ENCODE results near the gene PDIA5.

PDIA5 gene

DNA sequence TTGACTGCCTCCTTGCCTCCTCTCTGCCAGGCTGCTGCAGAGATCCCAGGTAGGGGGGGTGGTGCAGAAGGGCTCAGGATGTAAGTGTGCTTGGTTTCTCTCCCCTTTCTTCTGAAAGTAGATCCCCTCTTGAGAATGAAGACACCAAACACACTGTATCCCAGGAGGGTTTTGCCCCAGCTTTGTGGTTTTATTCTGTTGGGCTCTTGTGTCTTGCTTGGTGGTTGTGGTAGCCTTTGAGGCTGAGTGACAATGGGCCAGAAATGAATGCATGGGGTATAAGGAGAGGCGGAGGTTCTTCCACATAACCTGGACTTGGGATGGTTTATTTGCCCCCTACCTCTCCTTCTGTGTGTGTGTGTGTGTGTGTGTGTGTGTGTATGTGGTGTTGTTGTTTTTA is 5.7 kb downstream of the PDIA5 start:
- DNase-seq, result no peak

DNA sequence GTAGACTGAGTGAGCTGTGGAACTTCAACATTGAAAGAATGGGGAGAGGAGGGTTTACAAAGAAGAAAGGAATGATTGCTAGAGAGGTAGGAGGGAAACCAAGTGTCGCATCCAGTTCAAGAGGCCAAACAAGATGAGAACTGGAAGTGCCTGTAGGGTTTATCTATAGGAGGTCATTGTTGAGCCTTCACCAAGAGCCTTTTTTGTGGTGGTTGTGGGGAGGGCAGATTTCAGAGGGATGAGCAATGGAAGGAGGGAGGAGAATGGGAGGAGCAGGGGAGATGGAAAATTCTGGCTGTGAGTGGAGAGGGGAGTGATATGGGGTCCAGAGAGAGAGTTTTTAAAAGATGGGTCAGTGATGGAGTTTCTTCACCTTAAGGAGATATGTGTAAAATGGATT is 8.5 kb downstream of the PDIA5 start:
- no peak for DNase-seq

- DNase-seq, result no peak
Observed at GRCh38 chr3:123076112-123076495, 9.3 kb downstream of the PDIA5 start.

DNA sequence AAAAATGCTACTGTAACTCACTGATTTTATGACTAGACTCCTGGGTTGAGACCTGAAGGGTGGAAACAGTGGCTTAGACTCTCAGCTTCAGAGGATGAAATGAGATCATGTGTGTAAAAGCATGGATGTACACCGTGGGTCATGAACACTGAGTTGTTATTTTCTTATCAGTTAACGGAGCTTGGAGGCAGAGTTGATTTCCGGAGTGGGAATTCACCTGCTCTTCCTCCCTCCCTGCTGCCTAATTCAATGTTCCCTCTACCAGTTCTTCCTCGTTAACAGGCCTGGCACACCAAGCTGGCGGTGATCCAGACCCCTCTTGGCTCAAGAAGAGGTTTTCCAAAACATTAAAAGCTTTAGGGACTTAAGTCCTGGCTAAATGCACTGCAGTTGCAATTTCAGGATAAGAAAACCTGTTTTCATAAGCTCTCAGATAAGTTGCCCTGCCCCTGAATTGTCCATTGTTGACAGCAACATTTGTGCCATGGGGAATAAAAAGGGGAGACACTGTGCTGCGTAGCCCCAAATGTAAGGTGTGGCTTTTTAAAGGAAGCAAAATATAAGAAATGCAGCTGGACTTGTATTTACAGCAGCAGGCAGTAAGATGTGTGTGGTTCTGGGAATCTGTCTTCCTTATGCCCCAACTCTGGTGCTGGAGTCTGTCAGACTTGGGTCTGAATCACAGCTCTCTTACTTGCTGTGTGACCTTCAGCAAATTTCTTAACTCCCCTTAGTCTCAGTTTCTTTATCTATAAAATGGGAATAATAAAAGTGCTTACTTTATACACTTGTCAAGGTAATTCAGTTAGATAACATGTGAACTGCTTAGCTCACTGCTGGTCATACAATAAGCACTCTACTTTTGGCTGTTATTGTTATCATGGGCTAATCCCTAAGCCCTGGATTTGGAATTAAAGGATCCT is 9.9 kb downstream of the PDIA5 start:
- DNase-seq, result no peak

DNA sequence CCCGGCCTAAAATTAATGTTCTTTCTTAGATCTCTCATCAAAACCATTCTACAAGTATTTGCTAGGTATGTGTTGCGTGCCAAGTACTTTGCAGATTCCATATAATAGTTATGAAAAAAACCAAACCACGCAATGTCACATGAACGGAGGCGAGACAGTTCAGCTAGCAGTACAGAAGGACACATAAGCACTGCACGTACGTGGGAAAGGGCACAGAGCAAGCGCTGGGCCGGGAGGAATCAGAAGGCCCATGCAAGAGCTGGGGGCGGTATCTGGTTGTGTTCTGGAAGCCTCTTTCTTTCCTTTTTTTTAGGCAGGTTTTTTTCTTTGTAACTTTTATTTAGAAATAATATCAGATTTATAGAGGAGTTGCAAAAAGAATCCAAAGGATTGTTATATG is 11.3 kb downstream of the PDIA5 start:
- no peak for DNase-seq

- DNase-seq, result no peak
Observed at GRCh38 chr3:123080864-123081562, 14.2 kb downstream of the PDIA5 start.

GRCh38 chr3:123081718-123082369 is 15.0 kb downstream of the PDIA5 start:
- no peak for DNase-seq

GRCh38 chr3:123082370-123083065 is 15.7 kb downstream of the PDIA5 start:
- DNase-seq, result no peak

GRCh38 chr3:123083383-123084124 is 16.7 kb downstream of the PDIA5 start:
- DNase-seq, result no peak

- DNase-seq, result no peak
Observed at GRCh38 chr3:123084192-123084591, 17.4 kb downstream of the PDIA5 start.

DNA sequence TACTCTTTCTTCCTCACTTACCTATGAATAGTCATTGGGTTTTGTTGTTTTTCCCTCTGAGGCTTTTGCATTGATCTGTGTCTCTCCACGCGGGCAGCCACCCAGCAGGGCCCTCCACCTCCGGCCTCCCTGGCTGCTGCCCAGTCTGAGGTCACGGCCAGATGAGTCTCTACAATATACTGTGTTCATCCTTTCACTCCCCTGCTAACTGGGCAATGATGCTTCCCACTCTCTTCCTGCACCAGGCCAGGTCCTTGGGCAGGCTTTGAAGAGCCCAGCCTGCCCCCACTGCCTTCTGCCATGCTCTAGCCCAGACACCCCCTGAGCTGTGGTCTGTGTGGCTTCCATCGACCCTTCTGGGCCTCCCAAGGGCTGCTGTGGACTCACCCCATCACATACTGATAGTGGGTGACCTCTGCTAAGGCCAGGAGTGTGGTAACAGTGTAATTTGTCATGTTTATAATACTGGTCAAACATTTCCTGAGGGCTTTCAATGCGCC is 18.0 kb downstream of the PDIA5 start:
- DNase-seq, result no peak

- no peak for DNase-seq
Observed at GRCh38 chr3:123085293-123085931, 18.6 kb downstream of the PDIA5 start.

DNA sequence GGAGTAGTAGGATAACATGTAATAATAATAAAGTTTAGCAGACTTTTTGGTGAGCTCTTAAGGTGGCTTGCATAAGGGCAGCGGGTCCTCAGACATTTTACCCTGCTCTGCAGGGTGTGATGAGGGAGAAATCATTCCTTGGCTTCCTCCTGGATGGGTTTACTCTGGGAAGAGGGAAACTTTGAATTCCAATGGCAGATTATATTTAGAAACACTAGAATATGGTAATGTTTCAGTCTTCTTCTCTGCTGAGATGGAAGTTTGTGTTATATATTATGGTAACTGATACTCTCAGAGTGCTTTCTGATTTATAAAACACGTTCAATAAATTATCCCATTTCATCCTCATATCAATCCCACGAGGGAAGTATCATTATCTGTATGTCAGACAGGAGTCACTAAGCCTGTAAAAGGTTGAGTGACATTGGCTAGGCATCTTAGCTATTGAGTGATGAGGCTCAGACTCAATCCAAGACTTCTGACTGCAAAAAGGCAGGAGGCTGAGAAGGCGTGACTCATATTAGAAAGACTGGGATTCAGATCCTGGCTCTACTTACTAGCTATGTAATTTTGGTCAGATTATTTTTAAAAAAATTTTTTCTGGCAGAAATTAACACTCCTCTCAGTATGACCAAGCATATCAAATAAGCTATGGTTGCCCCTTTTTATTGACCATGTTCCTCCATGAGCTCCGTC is 19.3 kb downstream of the PDIA5 start:
- DNase-seq, result no peak

GRCh38 chr3:123088387-123088786 is 21.6 kb downstream of the PDIA5 start:
- DNase-seq, result no peak

DNA sequence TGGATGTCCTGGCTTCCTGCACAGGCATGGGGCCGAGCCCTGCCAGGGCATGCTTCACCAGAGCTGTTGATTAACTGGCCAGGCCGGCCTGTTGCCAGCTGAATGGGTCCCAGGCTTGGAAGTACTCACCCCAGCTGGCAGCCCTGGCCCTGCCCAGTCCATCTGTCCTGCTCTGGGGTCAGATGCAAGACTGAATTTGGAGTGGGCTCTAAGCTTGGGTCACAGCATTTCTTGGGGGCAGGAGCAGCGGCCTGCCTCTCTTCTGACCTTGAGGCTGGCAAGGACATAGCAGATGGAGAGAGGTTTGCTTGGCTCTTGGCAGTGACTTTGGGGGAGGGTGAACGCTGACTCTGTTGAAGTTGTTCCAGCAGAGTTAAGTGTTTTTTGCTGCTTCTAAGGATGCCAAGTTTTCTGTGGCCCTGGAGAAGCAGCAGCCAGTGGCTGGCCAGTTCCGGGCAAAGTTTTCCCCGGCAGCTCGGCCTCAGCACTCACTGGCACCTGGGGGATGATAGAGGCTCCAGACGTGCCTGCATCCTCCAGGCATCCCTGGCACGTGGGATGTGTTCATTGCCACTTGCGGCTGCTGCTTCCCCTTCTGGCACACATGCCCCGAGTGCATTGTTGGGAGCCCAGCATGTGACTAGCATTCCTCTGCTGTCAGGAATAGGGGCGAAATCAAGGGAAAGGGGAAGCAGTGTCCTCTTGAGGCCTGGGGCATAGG is 22.9 kb downstream of the PDIA5 start:
- no peak for DNase-seq

DNA sequence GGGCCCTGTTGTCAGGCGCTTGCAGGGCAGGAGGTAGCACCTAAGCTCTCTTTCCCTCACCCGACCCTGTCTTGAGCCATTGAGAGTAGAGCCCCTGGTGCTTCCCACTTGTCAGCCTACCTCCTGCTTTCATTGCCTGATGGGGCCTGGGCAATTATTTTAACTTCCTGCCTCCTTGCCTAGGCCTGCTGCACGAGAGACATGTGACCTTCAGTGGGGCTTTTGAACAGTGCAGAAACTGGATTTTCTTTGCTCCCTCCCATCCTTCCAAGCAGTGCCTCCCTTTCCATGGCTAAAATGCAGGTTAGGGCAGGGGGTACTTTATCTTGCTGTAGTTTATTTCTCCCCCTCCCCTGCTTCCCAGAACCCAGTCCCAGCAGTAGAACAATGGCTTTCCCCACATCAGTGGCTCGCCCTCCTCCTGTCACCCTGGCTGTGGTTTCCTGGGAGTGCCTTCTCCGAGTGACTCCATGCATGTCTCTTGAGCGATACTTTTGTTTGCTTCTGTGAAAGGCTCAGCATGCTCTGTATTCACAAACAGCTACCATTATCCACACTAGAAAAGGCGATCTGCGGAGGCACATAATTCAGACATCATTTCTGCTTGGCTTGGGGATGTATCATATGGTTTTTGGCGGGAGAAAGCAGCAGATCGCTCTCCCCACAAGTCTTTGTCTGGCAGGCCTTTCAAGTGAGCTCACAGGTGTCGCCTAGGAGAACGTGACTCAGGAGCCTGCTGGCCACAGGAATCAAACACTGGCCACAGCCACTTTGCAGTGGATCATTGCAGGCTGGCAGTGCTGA is 24.1 kb downstream of the PDIA5 start:
- DNase-seq, result no peak

- DNase-seq, result no peak
Observed at GRCh38 chr3:123092243-123092642, 25.4 kb downstream of the PDIA5 start.

- DNase-seq, result no peak
Observed at GRCh38 chr3:123093696-123094095, 26.9 kb downstream of the PDIA5 start.

DNA sequence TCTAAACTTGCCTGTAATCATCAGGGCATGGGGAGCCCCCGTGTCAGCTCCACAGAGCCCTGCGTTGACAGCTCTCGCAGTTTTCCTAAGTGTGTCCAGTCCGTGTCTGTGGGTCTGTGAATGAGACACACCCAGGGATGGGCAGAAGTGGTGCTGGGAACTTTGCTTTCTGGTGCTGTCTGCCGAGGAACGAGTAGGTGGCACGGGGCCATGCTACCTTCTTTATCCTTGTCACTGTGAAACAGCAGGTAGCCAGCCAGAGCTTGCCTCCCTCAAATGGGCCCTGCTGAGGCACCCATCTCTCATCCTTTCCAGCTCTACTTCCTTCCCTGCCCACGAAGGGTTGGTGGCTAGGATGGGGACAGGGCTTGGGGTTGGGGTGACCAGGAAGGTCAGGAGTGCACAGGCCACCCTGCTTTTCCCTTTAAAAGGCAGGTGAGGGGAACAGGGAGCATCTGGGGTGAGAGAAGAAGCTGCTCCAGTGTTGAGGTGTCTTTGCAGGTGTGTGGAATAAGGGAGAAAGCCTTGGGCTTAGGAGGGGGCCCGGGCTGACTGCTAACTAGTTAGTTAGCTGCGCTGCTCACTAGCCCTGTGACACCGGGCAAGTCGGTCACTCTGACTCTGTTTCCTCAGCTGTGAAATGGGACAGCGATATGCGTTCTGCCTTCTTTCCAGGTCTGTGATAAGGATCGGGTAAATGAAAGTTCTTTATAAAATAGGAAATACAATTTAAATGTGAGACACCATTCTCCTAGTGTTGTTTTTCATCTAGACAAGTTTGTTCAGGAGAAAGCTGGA is 27.9 kb downstream of the PDIA5 start:
- DNase-seq, result no peak

Measured in activated CD4-positive, alpha-beta T cell treated with anti-CD3 and anti-CD28 coated beads for 1 hour (primary cell).